Rectal smooth muscle tissue (tissue), 1 donor: ENCODE data around the gene TPSB2.
"Not testable (repeated sequence)": the region's sequence is repeated elsewhere in the genome, so short reads cannot be mapped to it uniquely, and the experiment has no call there.

ENCODE experiments used
- H3K27ac ChIP-seq: one replicate; pipeline ENCODE4 v1.7.0; 2013; ENCODE audit warnings: low read depth, low read length, inconsistent platforms
- H3K27me3 ChIP-seq: one replicate; pipeline ENCODE4 v1.7.0; 2013; ENCODE audit warnings: low read length; ENCODE audit not compliant: control insufficient read depth, insufficient read depth
- H3K36me3 ChIP-seq: one replicate; pipeline ENCODE4 v1.7.0; 2013; ENCODE audit warnings: low read length; ENCODE audit not compliant: control insufficient read depth, insufficient read depth
- H3K4me1 ChIP-seq: one replicate; pipeline ENCODE4 v1.7.0; 2013; ENCODE audit warnings: low read length; ENCODE audit not compliant: control insufficient read depth, insufficient read depth
- H3K4me3 ChIP-seq: one replicate; pipeline ENCODE4 v1.7.0; 2013; ENCODE audit warnings: low read length
- H3K9ac ChIP-seq: one replicate; pipeline ENCODE4 v1.7.0; 2013; ENCODE audit warnings: low read length

The TPSB2 gene

DNA sequence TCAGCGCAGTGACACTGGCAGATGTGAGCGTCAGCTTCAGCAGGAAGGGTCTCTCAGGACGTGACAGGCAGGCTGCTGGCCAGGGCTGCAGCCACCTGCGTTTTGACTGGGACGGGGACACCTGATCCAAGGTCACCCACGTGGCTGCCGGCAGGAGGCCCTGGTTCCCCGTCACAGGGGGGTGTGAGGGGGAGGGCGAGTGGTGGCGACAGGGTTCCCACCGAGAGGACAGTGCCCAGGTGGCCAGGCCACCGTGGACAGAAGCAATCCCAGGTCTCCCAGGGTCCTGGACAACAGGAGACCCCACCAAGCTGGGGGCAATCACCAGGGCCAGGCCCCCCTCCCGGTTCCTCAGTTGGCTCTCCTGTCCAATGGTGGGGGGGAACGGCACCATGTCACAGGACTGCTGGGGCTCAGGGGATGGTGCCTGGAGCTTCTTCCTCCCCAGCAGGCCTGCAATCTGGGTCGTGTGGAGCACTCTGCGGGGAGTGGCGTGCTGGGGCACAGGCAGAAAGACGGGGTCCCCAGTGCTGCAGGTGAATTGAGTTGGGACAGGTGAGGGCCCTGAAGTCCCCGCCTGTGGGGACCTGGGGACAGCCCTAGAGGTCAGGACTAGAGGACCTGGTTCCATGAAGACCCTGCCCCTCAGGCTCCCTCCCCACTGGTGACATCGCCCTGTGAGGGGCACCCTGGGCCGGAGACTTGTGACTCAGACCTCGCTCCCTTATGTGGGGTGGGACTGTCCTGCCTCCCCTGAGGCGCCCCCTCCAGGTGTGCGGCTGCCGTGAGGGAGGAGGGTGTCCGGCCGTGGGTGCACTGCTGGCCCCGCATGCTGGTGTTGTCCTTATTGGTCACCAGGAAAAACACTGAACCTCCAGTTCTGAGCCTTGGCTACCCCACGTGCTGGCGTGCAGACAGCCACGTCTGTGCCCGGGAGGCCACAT, 14.2 kb upstream of the TPSB2 start:
- not testable (repeated sequence) for H3K4me3 ChIP-seq, H3K27ac ChIP-seq, H3K4me1 ChIP-seq, H3K9ac ChIP-seq, H3K36me3 ChIP-seq, H3K27me3 ChIP-seq

DNA sequence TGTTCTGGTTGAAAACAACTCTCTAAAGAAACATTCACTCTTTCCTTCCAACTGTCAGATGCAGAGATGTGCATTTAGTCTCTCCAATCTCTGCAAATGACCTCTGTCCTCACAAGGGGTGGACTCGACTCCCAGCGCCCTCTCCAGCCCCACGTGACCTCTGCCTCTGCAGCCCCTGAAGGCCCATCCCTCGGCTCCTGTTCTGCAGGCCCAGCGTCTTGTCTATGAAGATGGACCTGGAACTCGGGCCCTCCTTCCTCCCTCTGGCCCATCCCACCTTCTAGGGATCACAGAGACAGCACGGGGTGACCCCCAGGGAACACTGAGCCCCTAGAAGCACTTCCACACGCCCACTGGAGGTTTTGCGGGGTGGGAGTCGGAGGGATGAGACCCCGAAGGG, 13.4 kb upstream of the TPSB2 start:
- H3K36me3 ChIP-seq, H3K9ac ChIP-seq, H3K4me1 ChIP-seq, H3K27me3 ChIP-seq, H3K4me3 ChIP-seq, H3K27ac ChIP-seq: not testable (repeated sequence)

DNA sequence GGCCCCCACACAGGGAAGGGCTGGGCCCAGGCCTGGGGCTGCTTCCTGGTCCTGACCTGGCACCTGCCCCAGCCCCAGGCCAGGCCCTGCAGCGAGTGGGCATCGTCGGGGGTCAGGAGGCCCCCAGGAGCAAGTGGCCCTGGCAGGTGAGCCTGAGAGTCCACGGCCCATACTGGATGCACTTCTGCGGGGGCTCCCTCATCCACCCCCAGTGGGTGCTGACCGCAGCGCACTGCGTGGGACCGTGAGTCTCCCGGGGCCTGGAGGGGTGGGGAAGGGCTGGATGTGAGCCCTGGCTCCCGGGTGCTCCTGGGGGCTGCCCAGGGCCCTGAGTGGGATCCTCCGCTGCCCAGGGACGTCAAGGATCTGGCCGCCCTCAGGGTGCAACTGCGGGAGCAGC, 11.1 kb upstream of the TPSB2 start:
- H3K4me1 ChIP-seq, H3K4me3 ChIP-seq, H3K27me3 ChIP-seq, H3K36me3 ChIP-seq, H3K9ac ChIP-seq, H3K27ac ChIP-seq: not testable (repeated sequence)

DNA sequence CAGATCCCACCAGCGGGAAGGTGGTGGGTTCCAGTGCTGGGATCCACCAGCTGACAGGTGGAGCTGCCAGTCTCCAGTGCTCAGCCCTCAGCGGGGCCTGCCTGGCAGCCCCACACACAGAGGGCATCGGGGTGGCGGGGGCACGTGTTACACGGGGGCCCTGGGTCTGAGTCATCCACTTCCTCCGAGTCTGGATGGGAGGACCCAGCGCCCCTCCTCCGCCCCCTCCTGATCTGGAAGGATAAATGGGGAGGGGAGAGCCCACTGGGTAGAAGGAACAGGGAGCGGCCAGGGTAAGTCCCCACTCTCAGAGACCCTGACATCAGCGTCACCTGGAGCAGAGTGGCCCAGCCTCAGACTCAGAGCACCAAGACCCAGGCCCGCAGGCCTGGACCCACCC, 10.5 kb upstream of the TPSB2 start, which contains the start of gene TPSAB1:
Gene TPSAB1 (plus strand): TSS at position 270 of the 400 bp plus-strand sequence. CDS start 234 bp downstream, outside the sequence.
- H3K4me3 ChIP-seq, H3K4me1 ChIP-seq, H3K9ac ChIP-seq, H3K27me3 ChIP-seq, H3K36me3 ChIP-seq, H3K27ac ChIP-seq: not testable (repeated sequence)

DNA sequence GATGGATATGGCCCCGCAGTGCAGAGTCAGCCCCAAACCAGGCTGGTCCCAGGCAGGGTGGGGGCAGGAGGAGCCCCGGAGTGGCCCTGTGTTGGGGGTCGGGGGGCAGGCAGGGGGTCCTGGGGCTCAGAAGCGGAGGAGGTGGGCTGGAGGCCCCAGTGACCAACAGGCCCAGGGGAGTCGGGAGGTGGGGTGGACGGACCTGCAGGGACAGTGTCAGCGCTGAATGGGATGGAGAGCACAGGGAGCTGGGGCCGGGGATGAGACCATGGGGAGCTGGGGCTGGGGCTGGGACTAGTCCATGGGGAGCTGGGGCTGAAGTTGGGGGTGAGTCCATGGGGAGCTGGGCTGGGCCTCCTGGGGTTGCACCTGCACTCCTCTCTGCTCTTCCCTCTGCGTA, 9.6 kb upstream of the TPSB2 start:
- not testable (repeated sequence) for H3K36me3 ChIP-seq, H3K27ac ChIP-seq, H3K9ac ChIP-seq, H3K4me3 ChIP-seq, H3K27me3 ChIP-seq, H3K4me1 ChIP-seq

DNA sequence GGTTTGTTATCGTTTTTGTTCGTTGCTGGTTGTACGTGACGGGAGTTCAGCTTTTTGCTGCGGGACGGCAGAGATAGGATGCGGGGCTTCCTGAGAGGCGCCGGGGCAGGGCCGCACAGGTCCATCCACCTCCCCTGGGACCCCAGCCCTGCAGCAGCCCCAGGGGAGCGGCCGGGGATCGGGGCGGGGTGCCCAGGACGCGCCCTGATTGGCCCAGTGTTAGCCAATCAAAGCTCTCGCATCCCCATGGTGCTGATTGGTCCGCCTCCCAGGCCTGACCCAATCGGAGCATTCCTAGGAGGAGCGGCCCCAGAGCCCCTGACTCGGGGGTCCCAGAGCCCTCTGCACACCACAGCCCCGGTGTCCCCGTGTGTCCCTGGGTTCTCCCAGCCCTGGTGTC, 8.9 kb upstream of the TPSB2 start:
- not testable (repeated sequence) for H3K4me1 ChIP-seq, H3K27ac ChIP-seq, H3K27me3 ChIP-seq, H3K36me3 ChIP-seq, H3K9ac ChIP-seq, H3K4me3 ChIP-seq

DNA sequence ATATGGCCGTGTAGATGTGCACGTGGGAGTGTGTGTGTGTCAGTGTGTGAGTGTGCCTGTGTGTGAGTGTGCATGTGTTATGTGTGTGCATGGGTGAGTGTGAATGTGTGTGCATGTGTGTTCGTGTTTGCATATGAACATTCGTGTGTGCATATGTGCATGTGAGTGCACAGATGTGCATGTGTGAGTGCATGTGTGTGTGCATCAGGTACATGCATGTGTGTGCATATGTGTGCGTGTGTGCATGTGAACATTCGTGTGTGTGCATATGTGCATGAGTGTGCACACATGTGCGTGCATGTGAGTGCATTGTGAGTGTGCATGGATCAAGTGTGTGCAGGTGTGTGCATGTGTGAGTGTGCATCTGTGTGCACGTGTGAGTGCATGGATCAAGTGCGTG, 8.0 kb upstream of the TPSB2 start:
- Histone ChIP-seq H3K9ac (no peak overlapping the region), H3K27ac (no peak overlapping the region), H3K27me3 (peaks cover 5% of the 10 kb centered on the region), H3K4me1 (no peaks in the 10 kb centered on the region), H3K36me3 (no peaks in the 10 kb centered on the region), H3K4me3 (no peak overlapping the region)

DNA sequence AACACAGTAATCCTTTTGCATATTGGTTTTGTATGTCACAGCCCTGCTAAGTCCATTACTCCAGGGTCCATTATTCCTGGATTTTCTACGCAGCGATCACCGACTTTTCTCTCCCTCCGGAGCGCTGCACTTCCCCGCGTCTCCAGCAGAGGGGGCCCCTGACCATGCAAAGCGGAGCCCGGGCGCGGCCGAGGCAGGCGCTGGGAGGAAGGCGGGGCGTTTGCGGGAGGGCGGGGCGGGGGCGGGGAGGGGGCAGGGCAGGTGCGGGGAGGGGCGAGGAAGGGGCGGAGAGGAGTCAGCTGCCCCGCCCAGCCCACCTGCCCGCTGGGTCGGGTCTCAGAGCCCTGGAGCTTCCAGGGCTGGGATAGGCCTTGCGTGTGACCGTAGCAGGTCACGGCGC, 6.7 kb upstream of the TPSB2 start:
- H3K4me1 ChIP-seq, H3K4me3 ChIP-seq, H3K9ac ChIP-seq, H3K27me3 ChIP-seq, H3K27ac ChIP-seq, H3K36me3 ChIP-seq: not testable (repeated sequence)

DNA sequence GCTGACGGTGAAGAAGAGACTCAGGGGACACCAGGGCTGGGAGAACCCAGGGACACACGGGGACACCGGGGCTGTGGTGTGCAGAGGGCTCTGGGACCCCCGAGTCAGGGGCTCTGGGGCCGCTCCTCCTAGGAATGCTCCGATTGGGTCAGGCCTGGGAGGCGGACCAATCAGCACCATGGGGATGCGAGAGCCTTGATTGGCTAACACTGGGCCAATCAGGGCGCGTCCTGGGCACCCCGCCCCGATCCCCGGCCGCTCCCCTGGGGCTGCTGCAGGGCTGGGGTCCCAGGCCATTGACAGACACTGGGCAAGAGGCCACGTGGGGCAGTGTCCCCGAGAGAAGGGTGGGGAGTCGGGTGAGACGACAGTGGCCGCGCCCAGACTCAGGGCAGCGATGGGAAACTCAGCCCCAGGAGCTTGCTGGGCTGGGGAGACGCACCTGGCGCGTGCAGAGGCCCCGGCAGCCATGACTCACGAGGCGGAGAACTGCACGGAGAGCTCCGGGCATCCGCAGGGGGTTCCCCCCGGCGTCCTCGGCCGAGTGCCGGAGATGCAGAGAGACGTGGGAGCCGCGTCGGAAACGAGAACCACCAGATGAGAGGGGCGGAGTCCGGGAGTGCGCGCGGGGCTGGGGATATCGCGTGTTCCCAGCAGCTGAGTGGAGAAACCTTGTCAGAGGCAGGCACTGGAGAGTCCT, 2.2 kb upstream of the TPSB2 start:
- H3K9ac ChIP-seq, H3K4me1 ChIP-seq, H3K27me3 ChIP-seq, H3K27ac ChIP-seq, H3K4me3 ChIP-seq, H3K36me3 ChIP-seq: not testable (repeated sequence)

DNA sequence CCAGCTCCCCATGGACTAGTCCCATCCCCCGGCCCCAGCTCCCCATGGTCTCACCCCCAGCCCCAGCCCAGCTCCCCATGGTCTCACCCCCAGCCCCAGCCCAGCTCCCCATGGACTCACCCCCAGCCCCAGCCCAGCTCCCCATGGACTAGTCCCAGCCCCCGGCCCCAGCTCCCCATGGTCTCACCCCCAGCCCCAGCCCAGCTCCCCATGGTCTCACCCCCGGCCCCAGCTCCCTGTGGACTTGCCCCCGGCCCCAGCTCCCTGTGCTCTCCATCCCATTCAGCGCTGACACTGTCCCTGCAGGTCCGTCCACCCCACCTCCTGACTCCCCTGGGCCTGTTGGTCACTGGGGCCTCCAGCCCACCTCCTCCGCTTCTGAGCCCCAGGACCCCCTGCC, 1.3 kb upstream of the TPSB2 start:
- not testable (repeated sequence) for H3K36me3 ChIP-seq, H3K4me3 ChIP-seq, H3K27me3 ChIP-seq, H3K27ac ChIP-seq, H3K4me1 ChIP-seq, H3K9ac ChIP-seq

DNA sequence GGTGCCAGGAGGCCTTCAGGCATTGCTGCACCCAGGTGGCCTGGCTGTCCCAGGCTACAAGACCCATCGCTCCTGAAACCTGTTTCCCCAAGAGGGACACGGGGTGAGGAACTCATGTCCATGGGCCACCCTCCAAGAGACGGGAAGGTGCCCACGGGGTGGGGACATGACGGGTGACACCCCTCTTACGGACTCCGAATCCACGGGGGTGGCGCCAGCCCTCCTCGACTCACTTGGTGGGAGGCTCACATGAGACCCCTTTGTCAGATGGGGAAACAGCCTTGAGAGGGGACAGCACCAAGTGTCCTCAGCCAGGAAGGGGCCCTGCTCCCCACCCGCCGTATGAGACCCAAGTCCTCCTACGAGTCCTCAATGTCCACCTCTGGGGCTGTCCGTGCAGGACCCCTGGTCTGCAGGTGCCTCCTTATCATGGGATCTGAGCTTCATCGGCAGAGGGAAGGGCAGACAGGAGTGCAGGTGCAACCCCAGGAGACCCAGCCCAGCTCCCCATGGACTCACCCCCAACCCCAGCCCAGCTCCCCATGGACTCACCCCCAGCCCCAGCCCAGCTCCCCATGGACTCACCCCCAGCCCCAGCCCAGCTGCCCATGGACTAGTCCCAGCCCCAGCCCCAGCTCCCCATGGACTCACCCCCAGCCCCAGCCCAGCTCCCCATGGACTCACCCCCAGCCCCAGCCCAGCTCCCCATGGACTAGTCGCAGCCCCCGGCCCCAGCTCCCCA, 658 bp upstream of the TPSB2 start:
- not testable (repeated sequence) for H3K27ac ChIP-seq, H3K4me3 ChIP-seq, H3K4me1 ChIP-seq, H3K36me3 ChIP-seq, H3K27me3 ChIP-seq, H3K9ac ChIP-seq

DNA sequence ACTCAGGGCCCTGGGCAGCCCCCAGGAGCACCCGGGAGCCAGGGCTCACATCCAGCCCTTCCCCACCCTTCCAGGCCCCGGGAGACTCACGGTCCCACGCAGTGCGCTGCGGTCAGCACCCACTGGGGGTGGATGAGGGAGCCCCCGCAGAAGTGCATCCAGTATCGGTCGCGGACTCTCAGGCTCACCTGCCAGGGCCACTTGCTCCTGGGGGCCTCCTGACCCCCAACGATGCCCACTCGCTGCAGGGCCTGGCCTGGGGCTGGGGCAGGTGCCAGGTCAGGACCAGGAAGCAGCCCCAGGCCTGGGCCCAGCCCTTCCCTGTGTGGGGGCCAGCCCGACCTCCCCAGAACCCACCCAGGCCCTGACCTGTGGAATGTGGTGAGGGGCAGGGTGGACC, 508 bp downstream of the TPSB2 start:
- H3K4me3 ChIP-seq, H3K4me1 ChIP-seq, H3K27ac ChIP-seq, H3K9ac ChIP-seq, H3K27me3 ChIP-seq, H3K36me3 ChIP-seq: not testable (repeated sequence)
